ENCODE data around the gene CPHXL. TPM values are rescaled to one million over a fixed set of nuclear protein-coding genes. Genes with fewer than 3 reads are reported as not detected.

The CPHXL gene
- total and polyA plus RNA-seq, 2 of the 4 experiments (the other 2 are of a cell fraction): not detected

- Histone ChIP-seq H2AK5ac (ENCODE audit: low read depth, low read length) (no peak overlapping the region), H4K91ac (ENCODE audit: insufficient read depth, low read depth, low read length) (no peak overlapping the region), H3K9me1 (ENCODE audit: insufficient read depth, low read length) (no peaks in the 10 kb centered on the region), H3K14ac (replicated peaks; ENCODE audit: low read depth, low read length) (no peak overlapping the region), H3K27me3 (ENCODE audit: control insufficient read depth, insufficient read depth, low read length) (peaks cover 3% of the 10 kb centered on the region; the same call in 1 of the 2 replicates), H3K4ac (ENCODE audit: low read depth, low read length) (no peak overlapping the region), H2BK5ac (ENCODE audit: low read depth, low read length, poor library complexity, severe bottlenecking) (no peak overlapping the region), H2BK15ac (ENCODE audit: low read depth, low read length) (no peak overlapping the region), H3K4me2 (ENCODE audit: low read depth, low read length) (no peak overlapping the region), H3K56ac (ENCODE audit: extremely low read depth, insufficient read depth, low read length) (no peak overlapping the region), H3K23ac (ENCODE audit: low read depth, low read length) (no peak overlapping the region), H3K27ac (ENCODE audit: insufficient read depth, low read length) (no peak overlapping the region), H3K36me3 (ENCODE audit: control insufficient read depth, insufficient read depth, low read length) (no peaks in the 10 kb centered on the region), H2BK120ac (ENCODE audit: low read depth, low read length) (no peak overlapping the region), H3K18ac (ENCODE audit: low read depth, low read length) (no peak overlapping the region), H4K5ac (ENCODE audit: low read depth, low read length) (no peak overlapping the region), H3K4me3 (ENCODE audit: insufficient read depth, low read depth, low read length) (no peak overlapping the region), H3K9ac (ENCODE audit: low read depth, low read length) (no peak overlapping the region), H3K79me1 (ENCODE audit: low read depth in 1 of 2, low read length in 2 of 2) (no peaks in the 10 kb centered on the region), H2AFZ (replicated peaks; ENCODE audit: low read length, poor library complexity) (no peak overlapping the region), H4K20me1 (ENCODE audit: insufficient read depth, low read length) (no peaks in the 10 kb centered on the region), H2BK20ac (ENCODE audit: low read depth, low read length) (no peak overlapping the region), H3K4me1 (ENCODE audit: control insufficient read depth, insufficient read depth, low read length) (peaks cover 4% of the 10 kb centered on the region; the same call in 1 of the 2 replicates), H2AK9ac (replicated peaks; ENCODE audit: low read depth, low read length, poor library complexity) (no peak overlapping the region), H4K8ac (ENCODE audit: low read depth in 2 of 2, low read length in 2 of 2) (no peak overlapping the region), H3K9me3 (ENCODE audit: control insufficient read depth, insufficient read depth, low read length) (no peaks in the 10 kb centered on the region)
- dilution Hi-C loops (cut with HindIII; ENCODE audit: low sequenced_read_pairs, unreplicated experiment): no loop called here
- no CpG with 5 or more reads among the region's 3 CpGs for WGBS, 2 experiments (ENCODE audit: extremely low coverage in 2 of 2, insufficient read length in 1 of 2)
- intact Hi-C loops (cut with micrococcal nuclease): no loop called here
- no peak for ATAC-seq (ENCODE audit: low read depth)
- TF ChIP-seq MAFK (IDR thresholded peaks at IDR 0.05; ENCODE audit: low read depth, low read length) (no peak), MAZ (IDR thresholded peaks at IDR 0.05; ENCODE audit: borderline replicate concordance, low read depth, low read length) (no peak), NFE2L2 (IDR thresholded peaks at IDR 0.05; ENCODE audit: low read depth, low read length) (no peak), POLR2A (IDR thresholded peaks at IDR 0.05; ENCODE audit: low read depth, low read length) (no peak), CTCF (conservative IDR thresholded peaks at IDR 0.05; ENCODE audit: low read depth, low read length) (no peak), BHLHE40 (IDR thresholded peaks at IDR 0.05; ENCODE audit: low read depth, low read length) (no peak), ELK1 (IDR thresholded peaks at IDR 0.05; ENCODE audit: borderline replicate concordance, low read depth, low read length) (no peak), FOS (IDR thresholded peaks at IDR 0.05; ENCODE audit: low read depth, low read length) (no peak), RAD21 (IDR thresholded peaks at IDR 0.05; ENCODE audit: low read length) (no peak), USF2 (IDR thresholded peaks at IDR 0.05; ENCODE audit: low read depth, low read length) (no peak)
- CTCF ChIA-PET: interaction anchor here (0.9 to 1.6 kb wide), 6 partner anchors 114 to 291 kb away, joined by 3 to 6 read pairs (median 4); no protein-coding TSS in a partner anchor
- DNase-seq: no peak
- POLR2A ChIA-PET (ENCODE audit: unreplicated experiment): interaction anchor here (0.7 kb wide), 1 partner anchor 20 kb away, joined by 3 read pairs; no protein-coding TSS in a partner anchor
- BruUV-seq (replicated peaks): no TSS peak
- in situ Hi-C loops (cut with MboI; ENCODE audit: low sequenced_read_pairs): loop anchor here (5.0 to 25.0 kb wide), 3 partner anchors 118 to 551 kb away; partner anchors contain the start of genes CTRB1, CTRB2, KARS1 and TERF2IP
Measured at GRCh38 chr16:75763204-75763603, 36.9 kb upstream of the CPHXL start.

All from IMR-90 (cell line).